Measurements from ENCODE around the gene MARCHF3. TPM values are rescaled to one million over a fixed set of nuclear protein-coding genes. Genes with fewer than 3 reads are reported as not detected.
"Not testable (repeated sequence)": the region's sequence is repeated elsewhere in the genome, so short reads cannot be mapped to it uniquely, and the experiment has no call there.

Gene MARCHF3
- total and polyA plus RNA-seq, 2 of the 13 experiments (the other 11 are each of a cell fraction or from before 2014, with no cell fraction given) = 4.8 to 11.9 TPM

DNA sequence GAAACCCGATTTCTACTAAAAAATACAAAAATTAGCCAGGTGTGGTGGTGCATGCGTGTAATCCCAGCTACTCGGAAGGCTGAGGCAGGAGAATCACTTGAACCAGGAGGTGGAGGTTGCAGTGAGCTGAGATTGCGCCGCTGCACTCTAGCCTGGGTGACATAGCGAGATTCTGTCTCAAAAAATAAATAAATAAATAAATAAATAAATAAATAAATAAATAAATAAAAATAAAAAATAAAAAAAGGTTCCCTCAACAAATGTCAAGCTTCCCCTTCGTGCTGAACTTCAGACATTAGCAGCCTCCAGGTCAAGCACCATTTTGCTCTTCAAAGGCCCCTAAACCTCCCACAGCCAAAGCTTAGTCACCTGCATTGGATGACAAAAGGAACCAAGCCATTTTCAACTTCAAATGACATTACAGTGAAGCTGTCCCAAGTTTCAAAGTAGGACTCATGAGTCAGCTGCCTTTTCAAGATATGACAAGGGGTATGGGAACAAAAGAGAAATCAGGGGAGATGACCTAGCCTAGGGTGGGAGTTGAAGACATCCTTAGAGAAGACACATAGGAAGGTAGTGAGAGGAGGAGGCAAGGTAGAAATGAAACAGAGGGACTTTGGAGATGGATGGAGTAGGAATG is 6.7 kb downstream of the MARCHF3 start:
- POLR2A ChIA-PET; BruUV-seq (replicated peaks); H3K4me2 ChIP-seq (ENCODE audit: low read depth, low read length); DNase-seq (ENCODE audit: low spot score); ATAC-seq; H2AFZ ChIP-seq (ENCODE audit: low read length); H3K4me3 ChIP-seq (replicated peaks in 1 of 3; ENCODE audit: insufficient read depth in 1 of 3, low read depth in 2 of 3, low read length in 3 of 3); CTCF ChIA-PET (ENCODE audit: low intra/inter-chr PET ratio, low total read pairs); H3K36me3 ChIP-seq (replicated peaks in 1 of 2; ENCODE audit: control insufficient read depth in 1 of 2, insufficient read depth in 2 of 2, low read length in 2 of 2); H4K20me1 ChIP-seq (ENCODE audit: insufficient read depth, low read length); H3K27ac ChIP-seq (ENCODE audit: extremely low read length, insufficient read depth, low read length); H3K9me3 ChIP-seq (ENCODE audit: low read length); H3K79me2 ChIP-seq (ENCODE audit: insufficient read depth, low read length); H3K27me3 ChIP-seq (ENCODE audit: control insufficient read depth in 1 of 2, insufficient read depth in 2 of 2, low read length in 2 of 2); in situ Hi-C loops (cut with HindIII; ENCODE audit: extremely low pct_ligation_motif_present, low pct_unique_long_range_greater_than_20kb); FAIRE-seq; H3K9ac ChIP-seq (ENCODE audit: insufficient read depth, low read depth, low read length): not testable (repeated sequence)
- 97% methylated on average over 7 of the region's 7 CpGs for WGBS (ENCODE audit: low lambda C conversion rate)
- H3K4me1 ChIP-seq (ENCODE audit: insufficient read depth, low read length) = peaks cover 50% of the 10 kb centered on the region
- intact Hi-C loops (cut with micrococcal nuclease; ENCODE audit: unreplicated experiment) = loop anchor here (10.0 kb wide), 1 partner anchor 659 kb away; no protein-coding TSS in a partner anchor

DNA sequence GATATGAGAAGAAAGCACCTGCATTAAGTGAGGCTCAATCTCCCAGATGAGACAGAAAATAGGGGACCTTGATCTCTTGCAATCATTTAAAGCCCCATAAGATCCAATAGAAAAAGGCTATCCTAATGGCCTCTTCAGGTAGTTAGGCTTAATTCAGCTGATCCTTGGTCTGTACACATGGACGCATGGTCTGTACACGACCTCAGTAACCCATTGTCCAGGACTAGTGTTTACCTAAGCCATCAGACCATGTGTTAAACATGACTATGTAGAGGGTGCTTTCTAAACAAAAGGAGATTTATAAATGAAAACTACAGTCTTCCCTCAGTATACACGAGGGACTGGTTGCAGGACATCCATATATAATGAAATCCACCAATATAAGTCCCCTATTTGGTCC is 7.5 kb downstream of the MARCHF3 start:
- Histone ChIP-seq H3K4me3 (replicated peaks in 1 of 3; ENCODE audit: insufficient read depth in 1 of 3, low read depth in 2 of 3, low read length in 3 of 3) (no peak overlapping the region), H3K79me2 (ENCODE audit: insufficient read depth, low read length) (peaks cover 3% of the 10 kb centered on the region), H3K9ac (ENCODE audit: insufficient read depth, low read depth, low read length) (no peak overlapping the region), H3K27ac (ENCODE audit: extremely low read length, insufficient read depth, low read length) (peak overlapping the region; percentile 51), H3K9me3 (ENCODE audit: low read length) (no peaks in the 10 kb centered on the region), H4K20me1 (ENCODE audit: insufficient read depth, low read length) (no peaks in the 10 kb centered on the region), H3K36me3 (replicated peaks in 1 of 2; ENCODE audit: control insufficient read depth in 1 of 2, insufficient read depth in 2 of 2, low read length in 2 of 2) (no peaks in the 10 kb centered on the region), H3K27me3 (ENCODE audit: control insufficient read depth in 1 of 2, insufficient read depth in 2 of 2, low read length in 2 of 2) (no peaks in the 10 kb centered on the region), H2AFZ (ENCODE audit: low read length) (no peak overlapping the region), H3K4me2 (ENCODE audit: low read depth, low read length) (peak overlapping the region; percentile 31), H3K4me1 (ENCODE audit: insufficient read depth, low read length) (peaks cover 42% of the 10 kb centered on the region)
- FAIRE-seq (peak; percentile 51), DNase-seq (ENCODE audit: low spot score) (peak; percentile 84), ATAC-seq (peak; percentile 99)
- in situ Hi-C loops (cut with HindIII; ENCODE audit: extremely low pct_ligation_motif_present, low pct_unique_long_range_greater_than_20kb) = no loop called here
- BruUV-seq (replicated peaks) = no TSS peak
- CTCF ChIA-PET (ENCODE audit: low intra/inter-chr PET ratio, low total read pairs) = no interaction called here
- POLR2A ChIA-PET = no interaction called here
- WGBS (ENCODE audit: low lambda C conversion rate) = 2% methylated on average over 3 of the region's 3 CpGs
- intact Hi-C loops (cut with micrococcal nuclease; ENCODE audit: unreplicated experiment) = loop anchor here (10.0 kb wide), 1 partner anchor 658 kb away; no protein-coding TSS in a partner anchor
- TF ChIP-seq ZBTB7A (CRISPR knock-in tag; IDR thresholded peaks at IDR 0.05) (no peak), FOXJ3 (CRISPR knock-in tag; IDR thresholded peaks at IDR 0.05; ENCODE audit: borderline replicate concordance) (peak; percentile 46; the same call in 1 of the 2 replicates), MXD4 (CRISPR knock-in tag; IDR thresholded peaks at IDR 0.05) (no peak), TBX2 (CRISPR knock-in tag; IDR thresholded peaks at IDR 0.05; ENCODE audit: borderline replicate concordance) (0 out of 2 replicates have a peak, but pooled peaks have one; percentile 16), HNF4G (IDR thresholded peaks at IDR 0.05; ENCODE audit: borderline replicate concordance, low read depth, low read length) (peak; percentile 63; the same call in 1 of the 2 replicates), HNF4G (CRISPR knock-in tag; IDR thresholded peaks at IDR 0.05; ENCODE audit: borderline replicate concordance, low read depth) (0 out of 2 replicates have a peak, but pooled peaks have one; percentile 27), ZC3H4 (CRISPR knock-in tag; IDR thresholded peaks at IDR 0.05; ENCODE audit: borderline replicate concordance) (no peak), KLF11 (CRISPR knock-in tag; IDR thresholded peaks at IDR 0.05) (no peak), SALL2 (CRISPR knock-in tag; IDR thresholded peaks at IDR 0.05) (no peak), FOXA3 (CRISPR knock-in tag; IDR thresholded peaks at IDR 0.05) (peak; percentile 98), TEAD3 (CRISPR knock-in tag; optimal IDR thresholded peaks at IDR 0.05; ENCODE audit: borderline replicate concordance) (peak; percentile 54), PHF8 (CRISPR knock-in tag; IDR thresholded peaks at IDR 0.05) (no peak), POGZ (CRISPR knock-in tag; IDR thresholded peaks at IDR 0.05) (peak; percentile 66; the same call in 1 of the 2 replicates), ZFP36L2 (CRISPR knock-in tag; IDR thresholded peaks at IDR 0.05) (no peak), ZNF138 (CRISPR knock-in tag; IDR thresholded peaks at IDR 0.05; ENCODE audit: low read depth) (no peak), ZNF124 (CRISPR knock-in tag; IDR thresholded peaks at IDR 0.05) (no peak)
- TF ChIP-seq, protein P1, sequence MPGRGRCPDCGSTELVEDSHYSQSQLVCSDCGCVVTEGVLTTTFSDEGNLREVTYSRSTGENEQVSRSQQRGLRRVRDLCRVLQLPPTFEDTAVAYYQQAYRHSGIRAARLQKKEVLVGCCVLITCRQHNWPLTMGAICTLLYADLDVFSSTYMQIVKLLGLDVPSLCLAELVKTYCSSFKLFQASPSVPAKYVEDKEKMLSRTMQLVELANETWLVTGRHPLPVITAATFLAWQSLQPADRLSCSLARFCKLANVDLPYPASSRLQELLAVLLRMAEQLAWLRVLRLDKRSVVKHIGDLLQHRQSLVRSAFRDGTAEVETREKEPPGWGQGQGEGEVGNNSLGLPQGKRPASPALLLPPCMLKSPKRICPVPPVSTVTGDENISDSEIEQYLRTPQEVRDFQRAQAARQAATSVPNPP (CRISPR knock-in tag; IDR thresholded peaks at IDR 0.05) = no peak
- TF ChIP-seq, protein P2, sequence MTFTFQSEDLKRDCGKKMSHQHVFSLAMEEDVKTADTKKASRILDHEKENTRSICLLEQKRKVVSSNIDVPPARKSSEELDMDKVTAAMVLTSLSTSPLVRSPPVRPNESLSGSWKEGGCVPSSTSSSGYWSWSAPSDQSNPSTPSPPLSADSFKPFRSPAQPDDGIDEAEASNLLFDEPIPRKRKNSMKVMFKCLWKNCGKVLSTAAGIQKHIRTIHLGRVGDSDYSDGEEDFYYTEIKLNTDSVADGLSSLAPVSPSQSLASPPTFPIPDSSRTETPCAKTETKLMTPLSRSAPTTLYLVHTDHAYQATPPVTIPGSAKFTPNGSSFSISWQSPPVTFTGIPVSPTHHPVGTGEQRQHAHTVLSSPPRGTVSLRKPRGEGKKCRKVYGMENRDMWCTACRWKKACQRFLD (CRISPR knock-in tag; IDR thresholded peaks at IDR 0.05; ENCODE audit: borderline replicate concordance) = no peak
